GM18520 (cell line): Measurements from ENCODE around the gene C1orf198.

Experiments
- ATAC-seq: cut with Tn5 transposase; IDR thresholded peaks from one replicate; pipeline ENCODE4 v1.9.1; 2021; ENCODE audit not compliant: unreplicated experiment

Gene C1orf198

DNA sequence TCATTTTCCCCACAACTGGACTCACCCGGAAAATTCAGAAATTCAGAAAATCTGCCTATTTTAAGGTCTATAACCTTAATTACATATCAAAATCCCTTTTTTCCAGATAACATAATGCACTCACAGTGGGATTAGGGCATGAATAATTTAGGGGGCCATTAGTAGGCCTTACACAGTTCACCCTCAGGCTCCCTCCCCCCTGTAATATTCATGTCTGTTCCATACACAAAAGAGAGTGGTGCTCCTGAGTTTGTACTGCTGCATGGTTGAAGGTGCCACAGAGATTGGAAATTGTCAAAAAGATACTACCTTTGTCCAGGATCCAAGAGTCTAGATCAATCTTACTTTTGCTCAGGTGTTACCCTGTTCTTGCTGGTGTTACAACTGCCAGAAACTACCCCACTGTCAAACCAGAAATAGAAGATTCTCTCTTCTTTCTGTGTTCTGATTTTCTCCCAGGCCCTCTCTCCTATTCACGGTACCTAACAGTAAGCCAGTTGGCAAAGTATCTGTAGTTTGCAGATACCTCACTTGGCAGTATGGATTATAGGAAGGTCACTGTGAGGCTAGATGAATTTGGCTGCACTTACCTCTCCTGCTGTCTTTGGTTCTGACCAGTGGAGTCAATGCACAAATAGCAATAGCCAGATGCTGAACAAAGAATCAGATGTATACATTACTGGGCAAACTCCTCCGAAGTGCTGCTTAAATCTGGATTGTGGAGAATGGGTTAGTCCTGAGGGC is 53.2 kb downstream of the C1orf198 start:
- no peak for ATAC-seq

GRCh38 chr1:230812568-230812967 is 55.8 kb downstream of the C1orf198 start:
- no peak for ATAC-seq

DNA sequence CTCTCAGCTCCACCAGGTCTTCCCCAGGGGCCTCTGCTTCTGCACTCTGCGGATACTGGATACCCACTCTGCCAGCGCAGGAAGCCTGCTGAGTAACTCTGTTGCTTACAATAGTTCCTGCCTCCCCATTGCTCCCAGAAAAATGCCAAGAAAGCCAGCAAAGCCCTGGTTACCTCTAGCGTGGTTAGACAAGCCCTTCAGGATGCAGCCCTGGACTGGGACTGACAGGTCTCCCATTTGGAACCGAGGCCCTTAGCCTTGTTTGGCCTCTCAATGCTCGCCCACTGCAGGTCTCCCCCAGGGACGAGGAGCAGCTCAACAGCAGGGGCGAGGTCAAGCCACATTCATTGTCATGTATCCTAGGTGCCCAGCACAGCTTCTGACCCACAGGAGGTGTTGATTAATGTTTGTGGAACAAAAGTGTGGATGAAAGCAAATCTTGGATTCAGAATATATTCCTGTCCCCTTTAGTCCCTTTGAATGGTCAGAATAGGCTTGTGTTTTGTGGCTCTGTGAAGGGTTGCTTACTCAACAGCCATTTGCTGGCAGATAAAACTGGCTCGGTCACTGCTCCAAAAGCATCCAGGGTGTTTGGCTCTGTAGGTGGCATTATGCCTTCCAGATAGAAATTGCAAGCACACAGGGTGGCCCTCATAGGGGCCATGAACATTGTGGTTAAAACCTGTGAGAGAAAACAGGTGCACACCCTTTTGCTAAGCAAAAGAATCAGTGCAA is 58.9 kb downstream of the C1orf198 start:
- ATAC-seq: no peak

GRCh38 chr1:230808281-230808872 is 59.9 kb downstream of the C1orf198 start:
- ATAC-seq: no peak

DNA sequence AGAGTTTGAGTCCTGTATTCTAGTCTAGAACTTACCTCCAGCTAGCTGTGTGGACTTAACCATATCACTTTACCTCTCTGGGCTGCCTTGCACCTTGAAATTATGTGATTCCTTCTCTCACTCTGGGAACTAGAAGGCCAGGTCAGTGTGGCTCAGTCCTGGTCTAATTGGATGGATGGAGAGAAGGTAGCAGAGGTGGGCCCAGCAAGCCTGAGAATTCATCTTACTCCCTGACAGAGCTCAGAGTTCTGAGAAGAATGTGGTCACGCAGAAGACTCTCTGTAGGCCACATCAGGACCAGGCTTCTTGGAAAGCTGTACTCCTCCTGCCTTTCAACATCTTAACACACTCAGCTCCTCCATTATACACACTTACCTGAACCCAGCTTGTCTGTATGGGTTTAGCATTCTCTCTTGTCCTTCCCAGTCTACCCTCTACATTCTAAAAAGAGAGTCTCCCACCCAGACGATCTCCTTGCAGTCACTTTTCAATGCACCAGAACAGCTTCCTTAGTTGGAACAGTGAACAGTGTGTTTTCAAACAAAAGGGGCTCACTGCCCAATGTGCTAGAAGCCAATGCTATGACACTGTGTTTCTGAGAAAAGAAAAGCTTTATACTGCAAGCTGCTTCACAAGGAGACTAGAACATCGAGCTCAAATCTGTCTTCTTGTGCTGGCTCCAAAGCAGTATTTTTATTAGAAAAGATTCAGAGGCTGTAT is 60.6 kb downstream of the C1orf198 start:
- no peak for ATAC-seq

- no peak for ATAC-seq
Observed at GRCh38 chr1:230807029-230807428, 61.3 kb downstream of the C1orf198 start.

- no peak for ATAC-seq
Observed at GRCh38 chr1:230806552-230806951, 61.8 kb downstream of the C1orf198 start.

DNA sequence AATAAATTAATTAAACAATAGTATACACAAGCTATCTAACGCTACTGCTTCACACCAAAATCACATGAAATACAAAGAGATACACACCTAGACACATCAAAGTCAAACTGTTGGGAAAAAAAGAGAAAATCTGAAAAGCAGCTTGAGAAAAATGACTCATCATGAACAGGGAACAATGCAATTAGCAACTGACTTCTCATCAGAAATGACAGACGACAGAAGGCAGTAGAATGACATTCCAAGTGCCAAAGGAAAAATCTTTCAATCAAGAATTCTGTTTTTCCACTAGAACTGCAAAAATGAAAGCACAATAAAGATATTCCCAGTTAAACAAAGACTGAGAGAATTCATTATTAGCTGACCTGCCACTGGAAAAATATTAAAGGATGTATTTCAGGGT is 63.9 kb downstream of the C1orf198 start:
- ATAC-seq: no peak

DNA sequence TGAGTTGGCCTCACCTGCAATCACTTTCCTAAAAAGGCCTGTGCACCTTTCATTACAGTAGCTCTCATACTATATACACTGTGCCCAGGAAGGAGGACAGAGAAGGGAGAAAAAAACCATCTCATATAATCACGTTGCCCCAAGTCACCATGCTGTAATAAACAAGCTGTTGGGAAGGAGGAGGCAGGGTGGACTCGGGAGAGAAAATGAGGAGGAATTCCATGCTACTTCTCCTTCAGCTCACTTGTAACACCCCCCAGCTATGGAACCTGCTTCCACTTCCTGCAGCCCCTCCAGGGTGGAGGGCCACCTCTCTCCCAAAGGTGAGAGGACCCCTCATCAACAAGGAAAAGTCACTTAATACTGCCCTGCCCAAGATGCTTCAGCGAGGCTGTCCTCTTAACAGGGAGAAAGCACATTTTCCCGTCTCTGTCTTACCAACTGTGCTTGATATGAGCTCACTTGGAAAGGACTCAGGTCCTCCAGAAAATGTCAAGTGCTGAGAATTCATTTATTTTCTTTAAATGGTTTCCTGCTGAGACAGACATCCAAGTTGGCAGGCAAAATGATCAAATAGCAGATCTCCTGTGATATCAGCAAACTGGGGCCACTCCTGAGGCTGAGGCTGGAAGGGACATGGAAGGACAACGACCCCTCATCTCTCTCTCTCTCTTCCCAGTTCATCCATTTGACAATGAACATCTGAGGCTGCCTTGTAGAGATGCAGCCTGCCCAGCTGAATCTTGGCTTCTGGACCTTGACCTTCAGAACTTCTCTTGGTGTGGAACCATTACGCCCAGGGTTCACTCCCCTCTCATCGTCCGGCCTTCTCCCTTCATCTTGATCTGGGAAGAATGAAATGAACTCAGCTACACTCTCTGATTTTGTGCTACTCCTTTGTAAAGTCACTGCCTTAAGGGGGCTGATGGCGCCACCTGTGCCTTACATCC is 67.2 kb downstream of the C1orf198 start:
- ATAC-seq: no peak

- no peak for ATAC-seq
Observed at GRCh38 chr1:230798491-230798890, 69.8 kb downstream of the C1orf198 start.

GRCh38 chr1:230797942-230798365 is 70.4 kb downstream of the C1orf198 start:
- ATAC-seq: no peak

DNA sequence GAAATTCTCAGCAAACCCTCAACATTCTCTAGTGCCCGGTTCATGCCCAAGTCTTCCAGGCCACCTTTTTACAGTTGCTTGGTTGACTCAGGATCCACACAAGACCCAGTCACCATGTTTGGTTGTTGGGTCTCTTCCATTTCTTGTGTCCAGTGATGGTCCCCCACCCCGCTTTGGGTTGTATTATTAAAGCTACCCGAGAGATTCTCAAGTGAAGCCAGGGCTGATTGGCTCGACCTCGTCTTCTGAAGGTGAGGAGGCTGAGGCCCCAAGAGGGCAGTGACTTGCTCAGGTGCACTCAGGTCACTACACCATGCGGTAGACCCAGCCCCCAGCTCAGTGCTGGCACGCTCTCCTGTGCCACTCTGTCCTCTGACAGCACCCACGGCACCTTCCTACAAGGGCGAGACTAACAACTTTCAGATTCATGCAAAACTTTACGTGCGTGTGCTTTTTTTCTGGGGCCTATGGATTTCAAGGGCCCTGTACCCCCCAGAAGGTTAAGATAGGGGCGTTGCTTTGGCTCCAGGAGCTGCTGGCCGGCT is 70.9 kb downstream of the C1orf198 start:
- no peak for ATAC-seq

DNA sequence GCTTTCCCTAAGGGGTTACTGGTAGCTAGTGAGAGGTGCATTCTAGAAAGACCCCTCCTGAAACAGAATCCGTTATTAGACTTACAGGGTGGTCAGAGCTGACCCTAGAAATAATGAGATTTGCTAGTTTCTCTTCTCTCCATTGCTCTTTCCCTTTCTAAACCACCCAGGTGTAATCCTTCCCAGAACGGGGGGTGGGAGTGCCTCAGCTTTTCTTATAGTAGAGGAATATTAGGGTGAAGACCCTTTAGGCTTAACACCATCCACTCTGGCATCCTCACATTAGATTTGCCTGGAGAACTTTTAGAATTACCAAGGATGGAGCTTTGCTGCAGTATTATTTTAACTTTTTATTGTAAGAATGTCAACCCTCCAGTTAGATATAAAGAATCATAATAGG is 71.7 kb downstream of the C1orf198 start:
- ATAC-seq: no peak

GRCh38 chr1:230794871-230795605 is 73.3 kb downstream of the C1orf198 start:
- no peak for ATAC-seq

DNA sequence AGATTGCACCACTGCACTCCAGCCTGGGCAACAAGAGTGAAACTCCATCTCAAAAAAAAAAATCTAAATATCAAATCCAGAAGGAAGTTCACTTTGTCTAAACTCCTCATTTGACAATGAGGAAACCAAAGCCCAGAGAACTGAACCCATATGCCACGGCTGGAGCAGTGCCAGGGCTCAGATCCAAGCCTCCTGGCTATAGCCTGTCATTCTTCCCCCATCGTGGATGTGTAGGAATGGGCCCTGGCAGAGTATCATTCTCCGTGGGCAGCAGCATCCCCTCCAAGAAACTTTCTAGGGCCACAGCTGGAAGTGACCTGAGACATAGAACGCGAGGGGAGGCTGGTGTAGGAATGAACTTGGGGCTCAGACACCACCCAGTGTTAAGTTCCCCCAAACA is 73.9 kb downstream of the C1orf198 start:
- ATAC-seq: no peak

DNA sequence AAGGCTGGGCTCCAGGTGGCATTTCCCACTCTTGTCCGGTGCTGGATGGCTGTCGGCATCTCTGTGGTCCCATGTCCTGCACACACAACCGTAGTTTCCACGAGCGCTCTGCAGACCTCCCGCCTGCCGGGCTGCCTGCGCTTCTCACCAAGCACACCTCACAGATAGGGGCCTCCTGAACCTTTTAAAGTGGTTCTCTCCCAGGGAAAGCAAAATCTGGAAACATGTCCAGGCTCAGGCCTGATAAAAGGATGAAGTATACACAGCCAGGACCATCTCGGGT is 74.9 kb downstream of the C1orf198 start:
- ATAC-seq: no peak

GRCh38 chr1:230792691-230793462 is 75.4 kb downstream of the C1orf198 start:
- no peak for ATAC-seq

DNA sequence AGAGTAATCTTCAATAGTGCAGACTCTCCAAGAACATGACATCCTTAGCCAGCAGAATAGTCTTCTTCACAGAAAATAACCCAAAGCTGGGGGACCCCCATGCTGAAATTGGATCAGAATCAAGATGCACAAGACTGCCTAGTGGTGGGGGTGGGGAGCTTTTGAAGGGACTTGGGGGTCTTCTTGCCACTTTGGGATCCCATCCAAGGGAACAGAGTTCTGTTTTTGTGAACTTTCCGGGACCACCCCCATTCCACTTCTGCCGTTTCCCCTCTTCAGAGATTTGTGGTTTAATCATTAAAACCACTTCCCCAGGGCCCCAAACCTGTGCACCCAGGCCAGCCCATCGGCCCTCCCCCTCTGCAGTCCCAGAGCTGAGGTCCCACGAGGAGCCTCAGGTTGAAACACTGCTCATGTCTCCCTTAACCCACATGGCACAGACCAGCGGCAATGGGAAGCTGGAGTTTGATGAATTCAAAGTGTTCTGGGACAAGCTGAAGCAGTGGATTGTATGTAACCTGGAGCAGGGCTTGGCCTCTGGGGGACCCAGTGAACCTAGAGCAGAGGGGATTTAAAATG is 76.2 kb downstream of the C1orf198 start:
- no peak for ATAC-seq

DNA sequence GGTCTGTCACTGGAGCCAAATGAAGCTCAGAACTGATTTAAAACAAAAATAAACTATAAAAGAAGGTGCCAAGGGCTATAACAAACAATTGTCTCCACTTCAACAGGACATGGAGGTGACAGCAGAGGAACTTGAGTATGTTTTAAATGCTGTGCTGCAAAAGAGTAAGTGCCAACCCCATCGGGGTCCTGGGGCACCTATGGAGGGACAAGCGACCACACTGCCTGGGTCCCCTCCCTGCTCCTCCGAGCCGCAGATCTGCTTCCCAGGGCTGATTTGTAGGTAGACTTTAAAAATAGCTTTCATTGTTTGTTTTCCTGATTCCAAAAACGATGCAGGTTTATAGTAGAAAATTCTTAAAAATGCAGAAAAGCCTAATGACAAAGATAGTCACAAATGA is 78.3 kb downstream of the C1orf198 start:
- no peak for ATAC-seq
